GM23248 (cell line): ENCODE data around the gene CDC73. TPM values are rescaled to one million over a fixed set of nuclear protein-coding genes. Genes with fewer than 3 reads are reported as not detected.

Source experiments
- DNase-seq: peaks from one replicate; pipeline ENCODE4 v3.0.0-alpha.2; 2015
- H2AFZ ChIP-seq: fragments of 200-600 bp; sonication (generic); 2 replicates; pipeline ENCODE4 v1.6.1; 2016; ENCODE audit warnings: antibody characterized with exemption
- H3F3A ChIP-seq: fragments of 200-600 bp; sonication (generic); 2 replicates; pipeline ENCODE4 v1.6.1; 2016; ENCODE audit warnings: mild to moderate bottlenecking, antibody characterized with exemption, mixed run types; ENCODE audit not compliant: insufficient read depth
- H3K27ac ChIP-seq: fragments of 200-600 bp; sonication (generic); 2 replicates; pipeline ENCODE4 v1.5.1; 2016; ENCODE audit warnings: mild to moderate bottlenecking
- H3K27me3 ChIP-seq: fragments of 200-600 bp; sonication (generic); replicated peaks from 2 replicates; pipeline ENCODE4 v1.6.1; 2016; ENCODE audit warnings: mild to moderate bottlenecking; ENCODE audit not compliant: insufficient read depth
- H3K36me3 ChIP-seq: fragments of 200-600 bp; sonication (generic); 2 replicates; pipeline ENCODE4 v1.6.1; 2016; ENCODE audit warnings: low read depth, mild to moderate bottlenecking
- H3K4me1 ChIP-seq: fragments of 200-600 bp; sonication (generic); 2 replicates; pipeline ENCODE4 v1.6.1; 2016; ENCODE audit warnings: mild to moderate bottlenecking; ENCODE audit not compliant: insufficient read depth
- H3K4me2 ChIP-seq: fragments of 200-600 bp; sonication (generic); one replicate; pipeline ENCODE4 v1.6.1; 2016; ENCODE audit warnings: mild to moderate bottlenecking; ENCODE audit not compliant: unreplicated experiment
- H3K4me3 ChIP-seq: fragments of 200-600 bp; sonication (generic); 2 replicates; pipeline ENCODE4 v1.5.1; 2016; ENCODE audit warnings: mild to moderate bottlenecking
- H3K79me2 ChIP-seq: fragments of 200-600 bp; sonication (generic); 2 replicates; pipeline ENCODE4 v1.6.1; 2016; ENCODE audit warnings: mild to moderate bottlenecking; ENCODE audit not compliant: insufficient read depth
- H3K9ac ChIP-seq: fragments of 200-600 bp; sonication (generic); 2 replicates; pipeline ENCODE4 v1.6.1; 2016; ENCODE audit warnings: mild to moderate bottlenecking
- H3K9me2 ChIP-seq: fragments of 200-600 bp; sonication (generic); 2 replicates; pipeline ENCODE4 v1.6.1; 2016; ENCODE audit warnings: mixed run types, mild to moderate bottlenecking, moderate library complexity; ENCODE audit not compliant: insufficient read depth
- H3K9me3 ChIP-seq: fragments of 200-600 bp; sonication (generic); one replicate; pipeline ENCODE4 v1.6.1; 2017; ENCODE audit warnings: low read depth
- H4K20me1 ChIP-seq: fragments of 200-600 bp; sonication (generic); 2 replicates; pipeline ENCODE4 v1.6.0; 2016; ENCODE audit not compliant: insufficient read depth
- EZH2 ChIP-seq: fragments of 200-600 bp; sonication (generic); IDR thresholded peaks from 2 replicates; pipeline ENCODE4 v1.6.1; 2018; ENCODE audit warnings: antibody characterized with exemption, mild to moderate bottlenecking; ENCODE audit not compliant: insufficient read depth, poor library complexity, severe bottlenecking
- EZH2phosphoT487 ChIP-seq: fragments of 200-600 bp; sonication (generic); IDR thresholded peaks from 2 replicates; pipeline ENCODE4 v1.6.1; 2018; ENCODE audit warnings: antibody characterized with exemption, moderate library complexity, mild to moderate bottlenecking, low read depth; ENCODE audit not compliant: insufficient read depth
- WGBS, 2 experiments: methylation state at CpG; one replicate each; pipeline ENCODE4 v1.1.6; 2015 to 2017; ENCODE audit warnings: low lambda C conversion rate in 2 of 2, low coverage in 1 of 2; ENCODE audit errors: missing lambda C conversion rate in 2 of 2; 5-methylcytosine and 5-hydroxymethylcytosine counted together
- in situ Hi-C: fragments of 300-500 bp; cut with MboI; formaldehyde crosslinking; loops from 2 replicates; pipeline ENCODE4 v1.15.0; 2020
- polyA plus RNA-seq: library from polyadenylated mRNA; unstranded; fragments of >200 nt; fragmentation: Nextera tagmentation; extraction: Ambion mirVana; gene quantifications from 2 replicates; pipeline ENCODE4 v1.2.1, GENCODE V29; 2016
- total RNA-seq: library from RNA; depleted of rRNA; stranded (reverse); fragments of >200 nt; shearing (Covaris generic); gene quantifications from 2 replicates; pipeline ENCODE4 v1.2.3, GENCODE V29; 2014; rRNA removed

Gene CDC73
- total RNA-seq (27.4 and 29.1 TPM in 2 replicates), polyA plus RNA-seq (50.9 and 57.0 TPM in 2 replicates)

- peak within 1 kb of the TSS; percentile 95 for H3K9ac ChIP-seq
- H3K27me3 ChIP-seq: no peaks in the 10 kb centered on the region
- H3F3A ChIP-seq: peaks cover 7% of the 10 kb centered on the region
- H4K20me1 ChIP-seq: peaks cover 9% of the 10 kb centered on the region; the same call in 1 of the 2 replicates
- H2AFZ ChIP-seq: peak within 1 kb of the TSS; percentile 96
- H3K79me2 ChIP-seq: peaks cover 47% of the 10 kb centered on the region
- peak; percentile 98 for DNase-seq
- TF ChIP-seq EZH2phosphoT487: no peak
- TF ChIP-seq EZH2: no peak
- H3K36me3 ChIP-seq: peaks cover 11% of the 10 kb centered on the region
- no peaks in the 10 kb centered on the region for H3K9me2 ChIP-seq
- H3K4me3 ChIP-seq: peak within 1 kb of the TSS; percentile 96
- H3K4me2 ChIP-seq: peak within 1 kb of the TSS; percentile 89
- H3K27ac ChIP-seq: peak within 1 kb of the TSS; percentile 94
- 1 to 2% methylated on average over 67 to 83 of the region's 85 CpGs for WGBS, 2 experiments
- H3K9me3 ChIP-seq: no peaks in the 10 kb centered on the region
- in situ Hi-C loops: no loop called here
- H3K4me1 ChIP-seq: peaks cover 18% of the 10 kb centered on the region
These were observed at the start of gene CDC73 for GRCh38 chr1:193121616-193122593. TSS of gene CDC73 (plus strand) at chr1:193122031. CDS start at chr1:193122201, 170 bp downstream.

DNA sequence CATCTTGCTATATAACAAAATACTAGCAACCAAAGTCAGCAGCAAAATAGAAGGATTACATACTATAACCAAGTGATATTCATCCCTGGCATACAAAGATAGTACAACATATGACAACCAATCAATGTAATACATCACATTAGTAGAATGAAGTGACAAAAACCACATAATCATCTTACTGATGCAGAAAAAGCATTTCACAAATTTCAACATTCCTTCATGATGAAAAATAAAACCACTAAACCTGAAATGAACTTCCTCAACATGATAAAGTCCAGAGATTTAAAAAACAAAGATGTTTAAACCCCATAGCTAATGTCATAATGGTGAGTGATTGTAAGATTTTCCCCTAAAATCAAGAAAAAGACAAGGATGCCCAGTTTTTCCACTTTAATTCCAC is 43.8 kb upstream of the CDC73 start:
- peaks cover 44% of the 10 kb centered on the region for H3K36me3 ChIP-seq

GRCh38 chr1:193079187-193079586 is 42.6 kb upstream of the CDC73 start:
- Histone ChIP-seq H4K20me1 (no peaks in the 10 kb centered on the region), H3K36me3 (peaks cover 52% of the 10 kb centered on the region), H3K9me2 (no peaks in the 10 kb centered on the region), H3K9ac (no peak overlapping the region), H3K27me3 (no peaks in the 10 kb centered on the region), H3K9me3 (no peaks in the 10 kb centered on the region), H3K79me2 (peaks cover 32% of the 10 kb centered on the region), H3F3A (peaks cover 13% of the 10 kb centered on the region), H3K27ac (no peak overlapping the region), H2AFZ (no peak overlapping the region), H3K4me1 (no peaks in the 10 kb centered on the region), H3K4me2 (no peak overlapping the region), H3K4me3 (no peak overlapping the region)
- in situ Hi-C loops: no loop called here
- DNase-seq: no peak
- TF ChIP-seq EZH2 (no peak), EZH2phosphoT487 (no peak)
- 73 to 74% methylated on average over 3 of the region's 3 CpGs for WGBS, 2 experiments

More for the DNA sequence above, 43.8 kb upstream of the CDC73 start:
- in situ Hi-C loops: no loop called here
- no peak for TF ChIP-seq EZH2phosphoT487
- no peak for TF ChIP-seq EZH2
- peaks cover 13% of the 10 kb centered on the region for H3F3A ChIP-seq
- no peak overlapping the region for H3K9ac ChIP-seq
- H3K9me3 ChIP-seq: no peaks in the 10 kb centered on the region
- DNase-seq: peak; percentile 24
- no peak overlapping the region for H3K4me2 ChIP-seq
- H3K27ac ChIP-seq: no peak overlapping the region
- no peak overlapping the region for H2AFZ ChIP-seq
- H3K4me1 ChIP-seq: no peaks in the 10 kb centered on the region
- H3K4me3 ChIP-seq: no peak overlapping the region
- H3K9me2 ChIP-seq: no peaks in the 10 kb centered on the region
- no peaks in the 10 kb centered on the region for H4K20me1 ChIP-seq
- H3K79me2 ChIP-seq: peaks cover 37% of the 10 kb centered on the region
- no peaks in the 10 kb centered on the region for H3K27me3 ChIP-seq

DNA sequence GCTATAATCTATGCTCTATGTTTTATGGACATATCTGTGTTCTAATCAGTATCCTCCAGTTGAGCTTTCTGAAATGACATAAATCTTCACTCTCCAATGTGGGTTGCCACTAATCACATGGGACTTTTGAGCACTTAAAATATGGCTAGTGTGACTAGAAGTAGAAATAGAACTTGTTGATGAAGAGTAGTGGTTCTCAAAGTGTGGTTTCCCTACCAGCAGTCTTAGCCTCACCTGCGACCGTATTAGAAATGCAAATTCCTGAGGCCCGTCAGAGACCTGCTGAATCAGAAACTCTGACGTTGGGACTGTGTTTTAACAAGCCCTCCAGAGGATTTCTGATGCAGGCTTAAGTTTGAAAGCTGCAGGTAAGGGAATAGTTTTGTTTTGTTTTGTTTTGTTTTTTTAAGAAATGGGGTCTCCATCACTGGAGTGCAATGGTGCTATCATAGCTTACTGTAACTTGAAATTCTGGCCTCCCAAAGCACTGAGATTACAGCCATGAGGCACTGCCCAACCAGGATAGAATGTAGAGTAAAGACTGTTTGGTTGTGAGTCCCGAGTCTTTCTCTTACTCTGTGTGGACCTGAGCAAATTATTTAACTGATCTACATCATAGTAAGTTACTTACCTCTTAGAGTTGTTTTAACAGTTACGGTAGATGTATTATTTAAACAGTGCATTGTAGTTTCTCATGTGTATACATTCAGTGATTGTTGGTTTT is 38.3 kb upstream of the CDC73 start:
- Histone ChIP-seq H3F3A (peaks cover 5% of the 10 kb centered on the region; the same call in 1 of the 2 replicates), H3K27me3 (no peaks in the 10 kb centered on the region), H4K20me1 (no peaks in the 10 kb centered on the region), H3K27ac (no peak overlapping the region), H3K79me2 (peaks cover 8% of the 10 kb centered on the region), H3K4me2 (no peak overlapping the region), H3K36me3 (peaks cover 43% of the 10 kb centered on the region), H2AFZ (no peak overlapping the region), H3K4me3 (no peak overlapping the region), H3K9me2 (no peaks in the 10 kb centered on the region), H3K9me3 (no peaks in the 10 kb centered on the region), H3K9ac (no peak overlapping the region), H3K4me1 (no peaks in the 10 kb centered on the region)
- no peak for DNase-seq
- in situ Hi-C loops: no loop called here
- TF ChIP-seq EZH2phosphoT487: no peak
- no peak for TF ChIP-seq EZH2
- 89 to 90% methylated on average over 6 of the region's 6 CpGs for WGBS, 2 experiments
